GM19193 (cell line): ENCODE measurements around the gene BLMH.

Experiments
- POLR2A ChIP-seq: IDR thresholded peaks from 4 replicates; pipeline ENCODE4 v1.6.1; 2011; ENCODE audit not compliant: insufficient read depth, insufficient read length; ENCODE audit errors: extremely low read depth

The BLMH gene

GRCh38 chr17:30318155-30318554 lies 26.4 kb upstream of the BLMH start:
- TF ChIP-seq POLR2A = no peak

GRCh38 chr17:30316736-30317135 lies 25.0 kb upstream of the BLMH start:
- TF ChIP-seq POLR2A = no peak

- TF ChIP-seq POLR2A = no peak
Observed at GRCh38 chr17:30315106-30315505, 23.4 kb upstream of the BLMH start.

- TF ChIP-seq POLR2A = no peak
Observed at GRCh38 chr17:30314474-30314873, 22.7 kb upstream of the BLMH start.

GRCh38 chr17:30312226-30312625 lies 20.5 kb upstream of the BLMH start:
- TF ChIP-seq POLR2A = no peak

GRCh38 chr17:30310562-30310961 lies 18.8 kb upstream of the BLMH start:
- TF ChIP-seq POLR2A = no peak

DNA sequence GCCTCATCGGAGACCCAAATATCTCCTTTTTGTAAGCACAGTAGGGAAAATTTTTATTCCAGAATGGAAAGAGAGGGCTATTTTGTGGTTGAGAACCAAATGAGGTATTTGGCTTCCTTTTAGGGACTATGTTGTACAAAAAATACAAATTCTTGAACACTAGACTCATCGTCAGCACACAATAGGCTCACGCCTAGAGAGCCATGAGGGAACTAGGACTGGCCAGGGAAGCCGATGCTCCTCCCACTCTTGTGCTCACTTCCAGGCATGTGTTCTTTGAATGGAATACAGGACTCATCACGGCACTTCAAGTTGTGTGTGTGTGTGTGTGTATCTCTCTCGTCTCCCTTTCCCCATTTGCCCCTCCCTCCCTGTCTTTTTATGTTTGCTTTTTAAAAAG lies 17.8 kb upstream of the BLMH start:
- TF ChIP-seq POLR2A = no peak

DNA sequence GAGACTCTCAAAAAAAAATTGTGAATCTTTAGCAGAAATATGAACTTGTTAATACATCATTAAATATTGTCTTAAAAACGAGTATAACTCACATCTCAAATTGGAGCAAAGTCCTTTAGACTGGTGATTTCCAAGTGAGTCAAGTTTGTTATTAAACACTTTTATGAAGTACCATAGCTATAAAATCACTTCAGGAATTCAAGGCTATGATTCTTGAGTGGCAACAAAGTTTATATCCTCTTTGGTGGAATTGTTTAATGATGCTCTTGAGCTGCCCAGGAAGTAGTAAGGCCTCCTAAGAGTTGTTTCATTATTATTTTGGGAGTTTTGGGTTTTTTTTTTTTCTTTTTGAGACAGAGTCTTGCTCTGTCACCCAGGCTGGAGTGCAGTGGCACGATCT lies 16.7 kb upstream of the BLMH start:
- TF ChIP-seq POLR2A = no peak

- no peak for TF ChIP-seq POLR2A
Observed at GRCh38 chr17:30304778-30305177, 13.0 kb upstream of the BLMH start.

DNA sequence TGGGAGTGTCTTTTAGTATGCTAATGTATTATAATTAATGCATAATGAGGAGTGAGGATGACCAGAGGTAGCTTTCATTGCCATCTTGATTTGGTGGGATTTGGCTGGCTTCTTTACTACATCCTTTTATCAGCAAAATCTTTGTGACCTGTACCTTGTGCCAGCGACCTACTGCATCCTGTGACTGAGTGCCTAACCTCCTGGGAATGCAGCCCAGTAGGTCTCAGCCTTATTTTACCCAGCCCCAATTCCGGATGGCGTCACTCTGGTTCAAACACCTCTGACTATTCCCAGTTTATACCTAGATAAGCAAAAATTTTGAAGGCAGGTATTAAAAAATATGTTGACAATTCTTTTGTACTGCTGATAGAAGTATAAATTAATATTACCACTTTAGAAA lies 10.5 kb upstream of the BLMH start:
- TF ChIP-seq POLR2A = no peak

DNA sequence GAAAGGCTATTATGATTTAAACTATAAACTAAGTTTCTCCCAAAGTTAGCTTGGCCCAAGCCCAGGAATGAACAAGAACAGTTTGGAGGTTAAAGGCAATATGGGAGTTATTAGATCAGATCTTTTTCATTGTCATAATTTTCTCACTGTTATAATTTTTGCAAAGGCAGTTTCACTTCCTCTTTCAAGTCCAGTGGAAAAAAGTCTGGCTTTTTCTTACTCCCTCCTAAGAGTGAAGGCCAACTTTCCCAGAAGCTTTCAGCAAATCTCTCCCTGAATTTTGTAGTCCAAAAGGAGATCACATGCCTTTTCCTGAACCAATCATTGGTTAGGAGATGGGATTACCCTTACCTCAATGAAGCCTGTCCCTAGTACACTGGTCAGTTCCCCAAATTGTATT lies 9.1 kb upstream of the BLMH start:
- no peak for TF ChIP-seq POLR2A

DNA sequence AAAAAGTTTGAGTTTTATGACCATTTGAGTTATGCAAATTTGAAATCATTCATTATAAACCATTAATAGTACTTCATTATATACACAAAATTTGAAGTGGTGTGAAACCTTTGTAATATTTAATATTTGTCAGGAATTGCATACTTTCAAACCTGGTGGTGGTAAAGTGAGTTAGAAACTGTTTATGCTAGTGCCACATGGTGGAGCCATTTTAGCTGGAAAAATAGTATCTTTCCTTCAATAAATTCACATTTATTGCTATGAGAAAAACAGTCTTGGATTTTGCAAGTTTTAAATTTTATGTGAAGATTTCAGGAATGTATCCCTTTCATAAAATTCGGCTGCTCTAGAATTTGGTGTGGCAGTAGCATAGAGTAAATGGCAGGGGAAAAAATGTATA lies 7.3 kb upstream of the BLMH start:
- TF ChIP-seq POLR2A = no peak

DNA sequence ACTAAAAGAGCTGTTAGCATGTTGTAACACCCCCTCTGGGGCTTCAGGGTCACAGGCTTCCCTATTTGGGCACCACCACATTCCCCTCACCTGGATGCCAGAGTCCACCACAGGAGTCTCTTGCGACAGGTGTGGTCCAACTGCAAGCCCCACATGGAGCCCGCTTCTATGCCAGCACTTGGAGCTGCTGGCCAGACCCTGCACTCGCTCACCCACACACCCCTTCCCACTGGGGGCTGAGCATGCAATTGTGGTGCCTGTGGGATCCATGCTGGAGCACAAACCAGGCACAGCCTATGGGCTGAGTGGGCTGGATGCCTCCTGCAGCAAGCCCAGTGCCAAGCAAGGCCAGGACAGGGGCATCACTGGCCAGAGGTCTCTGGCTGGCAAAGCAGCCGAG lies 6.0 kb upstream of the BLMH start:
- TF ChIP-seq POLR2A = no peak

- TF ChIP-seq POLR2A = no peak
Observed at GRCh38 chr17:30296499-30297080, 4.8 kb upstream of the BLMH start.

DNA sequence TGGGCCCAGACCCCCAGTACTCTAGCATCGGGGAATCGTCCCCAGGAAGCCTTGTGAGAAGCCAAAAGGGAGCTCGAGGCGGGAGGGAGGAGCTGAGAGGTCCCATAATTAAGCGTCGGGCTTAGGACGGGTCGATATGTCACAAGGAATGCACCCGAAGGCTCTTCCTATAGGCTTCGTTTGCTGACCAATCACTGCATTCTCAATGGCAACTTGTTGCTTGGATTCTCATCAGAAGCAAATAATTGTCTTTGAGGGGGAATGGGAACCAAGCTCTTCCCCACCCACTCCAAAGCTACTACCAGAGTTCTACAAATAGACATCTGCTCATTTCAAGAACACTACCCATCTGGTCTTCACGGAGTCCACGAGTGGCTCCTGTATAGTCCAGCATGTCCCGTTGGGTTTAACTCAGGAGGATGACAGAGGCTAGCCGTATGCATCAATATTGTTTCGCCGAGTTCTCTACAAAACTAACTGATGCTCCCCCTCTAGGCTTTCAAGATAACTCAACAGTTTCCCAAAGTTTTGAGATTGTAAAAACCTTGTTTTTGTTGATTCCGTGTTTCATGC lies 628 bp upstream of the BLMH start:
- no peak for TF ChIP-seq POLR2A

- peak; percentile 52 for TF ChIP-seq POLR2A
Observed at GRCh38 chr17:30290696-30291542, 825 bp downstream of the BLMH start.

GRCh38 chr17:30290077-30290476 lies 1.7 kb downstream of the BLMH start:
- no peak for TF ChIP-seq POLR2A

DNA sequence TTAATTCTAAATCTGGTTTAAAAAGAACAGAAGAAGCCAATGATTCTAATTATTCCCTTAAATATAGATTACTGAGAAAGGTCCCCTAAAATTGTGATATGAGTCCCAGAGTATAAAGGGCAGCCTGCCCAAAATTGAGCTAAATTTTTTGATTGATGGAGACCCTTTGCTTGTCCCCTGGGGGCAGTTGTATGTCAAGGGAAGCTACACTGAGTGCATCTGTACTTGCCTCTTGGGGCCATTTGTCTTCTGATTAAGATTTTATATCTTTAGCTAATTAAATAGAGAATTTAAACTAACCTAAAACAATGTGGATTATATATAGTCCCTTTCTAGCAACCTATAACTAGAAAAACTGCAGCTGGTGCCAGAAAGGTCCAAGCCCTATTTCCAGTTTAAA lies 12.6 kb downstream of the BLMH start:
- TF ChIP-seq POLR2A = no peak
